NCI-H345 treated with DMSO at 0.1 percent for 48 hours (cell line): ENCODE results near the gene APOD.
A peak's percentile ranks its signal among the peaks of the same experiment; 100 is the strongest.

Experiments used
- DNase-seq: peaks from one replicate; lab custom pipeline; 2025; ENCODE audit not compliant: unreplicated experiment; lab: John Stamatoyannopoulos, UW

Gene APOD

DNA sequence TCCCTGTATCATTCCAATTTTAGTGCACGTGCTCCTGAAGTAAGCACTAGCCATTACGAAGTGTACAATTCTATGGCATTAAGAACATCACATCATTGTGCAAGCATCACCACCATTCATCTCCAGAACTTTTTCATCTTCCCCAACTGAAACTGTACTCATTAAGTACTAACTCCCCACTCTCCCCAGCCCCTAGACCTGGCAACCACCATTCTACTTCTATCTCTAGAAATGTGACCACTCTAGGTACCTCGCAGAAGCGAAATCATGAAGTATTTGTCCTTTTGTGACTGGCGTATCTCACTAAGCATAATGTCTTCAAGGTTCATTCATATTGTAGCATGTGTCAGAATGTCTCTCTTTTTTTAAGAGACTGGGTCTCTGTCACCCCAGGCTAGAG is 52.1 kb downstream of the APOD start:
- no peak for DNase-seq

- no peak for DNase-seq
Measured at GRCh38 chr3:195526492-195526891, 57.2 kb downstream of the APOD start.

- no peak for DNase-seq
Measured at GRCh38 chr3:195524171-195524896, 59.4 kb downstream of the APOD start.

DNA sequence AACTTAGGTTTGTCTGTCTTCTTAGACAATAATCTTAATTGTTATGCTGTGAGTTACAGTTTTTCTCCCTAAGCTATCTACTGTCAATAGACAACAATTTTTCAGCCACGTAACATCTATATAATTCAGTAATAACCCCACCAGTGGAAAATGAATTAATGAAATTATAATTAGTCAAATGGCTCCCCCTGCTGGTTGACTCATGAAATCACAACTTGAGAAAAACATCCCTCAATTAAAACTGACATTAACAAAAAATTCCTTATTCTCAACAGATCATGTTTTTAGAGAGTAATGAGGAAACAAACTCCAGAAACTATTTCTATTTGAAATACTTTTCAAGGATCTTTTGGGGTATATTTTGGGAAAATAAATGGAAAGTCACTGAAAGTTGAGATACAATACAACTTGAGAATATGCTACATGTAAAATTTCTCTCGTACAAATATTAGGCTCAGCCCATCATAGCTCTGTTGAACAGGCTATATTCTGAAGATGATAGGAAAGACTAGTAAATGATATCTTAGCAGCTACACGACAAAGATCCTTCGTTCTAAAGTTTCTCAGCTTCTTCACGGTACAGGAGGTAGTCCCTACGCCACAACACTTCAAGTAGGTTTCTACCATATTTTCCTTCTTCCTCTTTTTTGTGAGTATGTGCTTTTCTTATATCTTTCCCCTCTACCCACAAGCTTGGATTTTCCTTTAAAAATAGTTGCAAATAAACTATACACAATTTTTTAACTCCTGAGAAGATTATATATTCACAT is 61.3 kb downstream of the APOD start:
- peak; percentile 44 for DNase-seq
